Type B pancreatic cell (in vitro differentiated cells): ENCODE measurements around the gene DBNDD2. TPM values are rescaled to one million over a fixed set of nuclear protein-coding genes. Genes with fewer than 3 reads are reported as not detected.

Experiments
- DNase-seq: peaks from one replicate; pipeline ENCODE4 v3.0.0; 2021; ENCODE audit warnings: mixed read lengths; ENCODE audit not compliant: unreplicated experiment; ENCODE audit errors: extremely low spot score
- H3K27ac Mint-ChIP-seq: 2 replicates; pipeline ENCODE4 v1.8.0; 2021; ENCODE audit warnings: mild to moderate bottlenecking, mixed read lengths
- H3K27me3 Mint-ChIP-seq: 2 replicates; pipeline ENCODE4 v1.8.0; 2021; ENCODE audit warnings: mixed read lengths
- H3K36me3 Mint-ChIP-seq: 2 replicates; pipeline ENCODE4 v1.8.0; 2021; ENCODE audit warnings: mixed read lengths
- H3K4me1 Mint-ChIP-seq: one replicate; pipeline ENCODE4 v1.8.0; 2021; ENCODE audit warnings: mixed read lengths; ENCODE audit not compliant: unreplicated experiment
- H3K4me3 Mint-ChIP-seq: 2 replicates; pipeline ENCODE4 v1.8.0; 2021; ENCODE audit warnings: mild to moderate bottlenecking, mixed read lengths
- H3K9me3 Mint-ChIP-seq: 2 replicates; pipeline ENCODE4 v1.8.0; 2021; ENCODE audit warnings: mixed read lengths
- microRNA-seq: library from miRNA; unstranded; fragments of <30 nt; microRNA quantifications from one replicate; pipeline ENCODE4, GENCODE V29; 2020
- total RNA-seq: library from RNA; stranded (reverse); gene quantifications from 2 replicates; pipeline ENCODE4 v1.2.1, GENCODE V29; 2021; ENCODE audit warnings: low replicate concordance
- TF ChIP-seq, protein P1 (sequence below): fragments of 200-600 bp; sonication (generic); conservative IDR thresholded peaks from 2 replicates; pipeline ENCODE4 v1.5.0; 2021; ENCODE audit warnings: antibody characterized with exemption, mild to moderate bottlenecking

The DBNDD2 gene
- total RNA-seq, 1 donor from 2014 or later: 12.8 TPM

GRCh38 chr20:45459606-45460005, 51.5 kb downstream of the DBNDD2 start:
- TF ChIP-seq, protein P1, sequence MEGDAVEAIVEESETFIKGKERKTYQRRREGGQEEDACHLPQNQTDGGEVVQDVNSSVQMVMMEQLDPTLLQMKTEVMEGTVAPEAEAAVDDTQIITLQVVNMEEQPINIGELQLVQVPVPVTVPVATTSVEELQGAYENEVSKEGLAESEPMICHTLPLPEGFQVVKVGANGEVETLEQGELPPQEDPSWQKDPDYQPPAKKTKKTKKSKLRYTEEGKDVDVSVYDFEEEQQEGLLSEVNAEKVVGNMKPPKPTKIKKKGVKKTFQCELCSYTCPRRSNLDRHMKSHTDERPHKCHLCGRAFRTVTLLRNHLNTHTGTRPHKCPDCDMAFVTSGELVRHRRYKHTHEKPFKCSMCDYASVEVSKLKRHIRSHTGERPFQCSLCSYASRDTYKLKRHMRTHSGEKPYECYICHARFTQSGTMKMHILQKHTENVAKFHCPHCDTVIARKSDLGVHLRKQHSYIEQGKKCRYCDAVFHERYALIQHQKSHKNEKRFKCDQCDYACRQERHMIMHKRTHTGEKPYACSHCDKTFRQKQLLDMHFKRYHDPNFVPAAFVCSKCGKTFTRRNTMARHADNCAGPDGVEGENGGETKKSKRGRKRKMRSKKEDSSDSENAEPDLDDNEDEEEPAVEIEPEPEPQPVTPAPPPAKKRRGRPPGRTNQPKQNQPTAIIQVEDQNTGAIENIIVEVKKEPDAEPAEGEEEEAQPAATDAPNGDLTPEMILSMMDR: peak; percentile 61
- Mint-ChIP-seq H3K4me1 (no peaks in the 10 kb centered on the region), H3K36me3 (no peaks in the 10 kb centered on the region), H3K9me3 (no peaks in the 10 kb centered on the region), H3K27me3 (peaks cover 6% of the 10 kb centered on the region), H3K27ac (peak overlapping the region; percentile 32), H3K4me3 (no peak overlapping the region)
- DNase-seq: no peak

Small RNA genes lying within 50 kb of the gene (microRNA-seq; reads per million reads assigned to microRNA genes)
- not detected for gene MIR6812

Other genes with a start within 250 kb of the DBNDD2 start
- gene PI3, start 233.4 kb upstream of the DBNDD2 start, total RNA-seq: 3.7 and 6.9 TPM in 2 replicates
- gene SEMG1, start 201.3 kb upstream of the DBNDD2 start, total RNA-seq: not detected in 2 replicates
- not detected in 2 replicates for gene SEMG2, start 186.9 kb upstream of the DBNDD2 start, total RNA-seq
- gene SLPI, start 153.7 kb upstream of the DBNDD2 start, total RNA-seq: 35.7 and 73.6 TPM in 2 replicates
- not detected in 2 replicates for gene RBPJL, start 101.4 kb upstream of the DBNDD2 start, total RNA-seq
- 0.75 TPM in 1 of 2 replicates, not detected in the other for gene MATN4, start 100.0 kb upstream of the DBNDD2 start, total RNA-seq
- gene SDC4, start 59.9 kb upstream of the DBNDD2 start, total RNA-seq: 67.2 and 133 TPM in 2 replicates
- 29.2 and 47.4 TPM in 2 replicates for gene SYS1, start 45.1 kb upstream of the DBNDD2 start, total RNA-seq
- 0.57 TPM in 1 of 2 replicates, not detected in the other for gene TP53TG5, start 30.0 kb upstream of the DBNDD2 start, total RNA-seq
- 70.1 and 80.6 TPM in 2 replicates for gene PIGT, start 7.9 kb downstream of the DBNDD2 start, total RNA-seq
- 64.4 and 98.9 TPM in 2 replicates for gene WFDC2, start 61.5 kb downstream of the DBNDD2 start, total RNA-seq
- not detected in 2 replicates for gene SPINT3, start 107.3 kb downstream of the DBNDD2 start, total RNA-seq
- 0.50 TPM in 1 of 2 replicates, not detected in the other for gene WFDC6, start 131.2 kb downstream of the DBNDD2 start, total RNA-seq
- gene EPPIN, start 139.1 kb downstream of the DBNDD2 start, total RNA-seq: 0.24 TPM in 1 of 2 replicates, not detected in the other
- not detected in 2 replicates for gene WFDC8, start 171.0 kb downstream of the DBNDD2 start, total RNA-seq
- gene WFDC10A, start 221.4 kb downstream of the DBNDD2 start, total RNA-seq: not detected in 2 replicates
- not detected in 2 replicates for gene WFDC9, start 223.0 kb downstream of the DBNDD2 start, total RNA-seq